Activated effector memory CD4-positive, alpha-beta T cell treated with anti-CD3 and anti-CD28 coated beads, Interleukin-2, amount 50 U/mL, for 16 hours (primary cell): ENCODE data around the gene GPRIN2.
A peak's percentile ranks its signal among the peaks of the same experiment; 100 is the strongest.

ENCODE experiments used
- DNase-seq: peaks from one replicate; pipeline ENCODE4 v3.0.0-alpha.2; 2020

The GPRIN2 gene

DNA sequence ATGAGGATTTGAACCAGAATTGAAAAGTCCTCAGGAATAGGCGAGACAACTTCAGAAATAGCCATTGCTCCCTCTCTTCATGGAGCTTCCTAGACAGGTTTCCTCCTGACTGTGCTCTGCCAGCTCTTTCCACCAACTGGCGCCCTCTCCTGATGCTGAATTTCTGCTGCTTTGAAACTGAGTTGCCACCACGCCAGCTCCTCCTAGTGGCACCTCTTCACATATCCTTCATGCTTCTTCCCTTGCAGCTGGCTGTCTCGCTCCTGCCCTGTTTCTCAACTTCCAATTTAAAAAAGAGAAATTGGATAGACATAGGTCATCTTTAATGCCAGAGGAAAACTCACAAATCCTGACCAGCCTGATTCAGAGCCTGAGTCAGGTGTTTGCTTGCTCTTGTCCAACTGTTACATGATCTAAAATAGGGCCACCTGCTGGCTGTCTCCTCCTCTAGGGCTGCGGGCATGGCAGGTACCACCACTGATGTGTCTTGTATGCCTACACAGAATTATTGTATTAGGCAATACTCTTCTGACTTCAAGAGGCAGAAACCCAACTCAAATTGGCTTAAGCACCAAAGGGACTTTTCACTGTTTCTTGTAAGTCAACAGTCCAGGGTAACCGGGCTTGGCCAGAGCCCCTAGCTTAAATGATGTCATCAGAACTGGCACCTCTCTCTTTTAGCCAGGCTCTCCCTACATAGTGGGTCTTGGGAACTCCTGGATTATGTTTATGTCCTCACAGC, 9.3 kb upstream of the GPRIN2 start:
- peak; percentile 75 for DNase-seq

- peak; percentile 55 for DNase-seq
These were observed 4.5 kb upstream of the GPRIN2 start for GRCh38 chr10:46560952-46561351.

GRCh38 chr10:46560381-46560780, 3.9 kb upstream of the GPRIN2 start:
- peak; percentile 57 for DNase-seq

DNA sequence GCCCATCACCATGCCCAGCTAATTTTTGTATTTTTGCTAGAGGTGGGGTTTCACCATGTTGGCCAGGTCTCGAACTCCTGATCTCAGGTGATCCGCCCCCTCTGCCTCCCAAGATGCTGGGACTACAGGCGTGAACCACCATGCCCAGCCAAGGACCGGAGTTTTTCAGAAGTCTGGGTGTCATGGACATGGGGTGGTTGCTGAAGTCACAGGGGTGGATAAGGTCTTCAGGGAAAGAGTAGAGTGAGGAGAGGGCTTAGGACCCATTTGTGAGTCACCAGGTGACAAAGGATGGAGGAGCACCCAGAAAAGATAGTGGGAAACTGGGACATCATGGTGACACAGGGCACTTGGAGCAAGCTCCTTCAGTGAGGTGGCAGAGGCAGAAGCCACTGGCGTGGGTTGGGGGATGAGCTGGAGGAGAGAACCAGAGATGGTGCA, 2.8 kb upstream of the GPRIN2 start:
- peak; percentile 58 for DNase-seq

- peak; percentile 61 for DNase-seq
These were observed 2.1 kb upstream of the GPRIN2 start for GRCh38 chr10:46558392-46559185.

DNA sequence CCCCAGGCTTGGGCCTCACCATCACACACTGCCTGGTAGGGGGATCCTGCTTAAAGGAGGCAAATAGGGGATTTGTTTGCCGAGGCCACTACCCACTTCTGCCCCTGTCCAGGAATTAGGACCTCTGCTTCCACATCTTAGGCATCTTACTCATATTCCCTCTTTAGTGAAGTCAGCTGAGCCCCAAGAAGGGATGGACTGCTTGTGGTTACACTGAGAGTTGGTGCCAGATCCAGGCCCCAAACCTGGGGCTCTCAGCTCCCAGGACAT, 1.6 kb upstream of the GPRIN2 start:
- DNase-seq = no peak

DNA sequence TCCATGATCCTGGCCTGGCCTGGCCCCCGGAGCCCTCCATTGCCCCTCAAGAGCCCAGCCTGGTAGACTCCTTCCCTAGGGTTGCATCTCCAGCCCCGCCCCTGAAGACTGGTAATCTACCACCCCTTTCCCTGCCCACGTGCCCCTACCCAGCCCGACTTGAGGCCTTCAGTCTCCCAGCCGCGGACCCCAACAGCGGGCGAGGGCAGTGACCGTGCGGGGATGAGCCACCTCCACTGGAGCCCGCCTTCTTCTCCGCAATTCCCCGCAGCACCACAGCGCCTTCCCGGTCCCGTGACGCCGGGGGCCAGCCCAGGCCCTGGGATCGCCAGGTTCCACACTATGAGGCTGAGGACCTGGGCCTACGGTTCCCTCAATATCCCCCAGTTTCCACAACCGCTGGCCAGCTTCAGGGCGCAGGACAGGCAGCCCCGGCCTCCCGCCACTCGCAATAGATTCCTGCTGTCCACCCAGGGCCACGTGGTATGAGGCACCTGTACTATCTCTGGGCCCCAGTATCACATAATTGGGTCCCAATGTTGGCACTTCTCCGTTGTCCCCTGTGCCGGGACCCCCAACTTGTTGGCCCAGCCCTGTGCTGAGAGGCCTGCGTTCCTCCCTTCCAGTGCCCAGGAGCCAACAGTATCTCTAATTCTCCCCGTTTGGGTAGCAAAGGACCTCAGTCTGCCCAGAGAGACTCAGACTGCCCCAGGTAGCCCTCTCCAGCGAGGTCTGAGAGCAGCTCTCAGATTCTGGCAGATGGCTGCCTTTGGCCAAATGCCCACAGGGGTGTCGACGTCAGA, 1.1 kb upstream of the GPRIN2 start:
- DNase-seq = peak; percentile 62

DNA sequence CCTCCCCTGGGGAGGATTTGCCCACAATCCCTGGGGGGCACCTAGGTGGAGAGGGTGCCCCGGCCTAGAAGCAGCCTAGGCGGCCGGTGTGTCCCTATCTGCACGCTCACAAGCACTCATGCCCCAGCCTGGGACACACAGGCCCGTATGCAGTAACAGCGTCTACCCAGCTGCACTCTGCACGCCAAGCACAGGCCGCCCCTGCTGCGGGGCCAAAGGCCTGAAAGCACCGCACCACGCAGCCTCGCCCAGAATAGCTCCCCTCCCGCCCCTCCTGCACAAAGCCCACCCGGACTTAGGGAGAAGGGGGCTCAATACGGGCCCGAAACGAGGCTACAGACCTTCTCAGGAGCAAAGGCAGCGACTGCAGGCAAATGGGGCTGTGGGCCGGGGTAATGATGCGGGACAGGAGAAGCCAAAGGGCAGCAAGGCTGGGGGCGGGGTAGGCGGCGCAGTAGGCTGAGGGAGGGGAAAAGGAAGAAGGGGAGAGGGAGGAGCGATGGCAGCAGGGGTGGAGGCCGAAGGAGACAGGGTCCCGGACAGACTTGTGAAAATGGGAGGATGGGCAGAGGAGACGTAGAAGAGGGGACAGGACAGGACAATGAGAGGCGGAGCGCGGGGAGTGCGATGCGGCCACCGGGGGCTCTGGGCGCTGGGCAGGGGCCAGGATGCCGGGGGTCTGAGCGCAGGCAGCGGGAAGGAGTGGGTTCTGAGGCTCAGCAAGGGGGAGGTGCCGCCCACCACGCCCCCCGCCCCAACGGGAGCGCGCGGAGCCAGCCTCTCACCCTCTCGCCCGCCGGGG, 544 bp downstream of the GPRIN2 start:
- DNase-seq = peak; percentile 63

- DNase-seq = peak; percentile 10
These were observed 1.1 kb downstream of the GPRIN2 start for GRCh38 chr10:46555366-46555712.

DNA sequence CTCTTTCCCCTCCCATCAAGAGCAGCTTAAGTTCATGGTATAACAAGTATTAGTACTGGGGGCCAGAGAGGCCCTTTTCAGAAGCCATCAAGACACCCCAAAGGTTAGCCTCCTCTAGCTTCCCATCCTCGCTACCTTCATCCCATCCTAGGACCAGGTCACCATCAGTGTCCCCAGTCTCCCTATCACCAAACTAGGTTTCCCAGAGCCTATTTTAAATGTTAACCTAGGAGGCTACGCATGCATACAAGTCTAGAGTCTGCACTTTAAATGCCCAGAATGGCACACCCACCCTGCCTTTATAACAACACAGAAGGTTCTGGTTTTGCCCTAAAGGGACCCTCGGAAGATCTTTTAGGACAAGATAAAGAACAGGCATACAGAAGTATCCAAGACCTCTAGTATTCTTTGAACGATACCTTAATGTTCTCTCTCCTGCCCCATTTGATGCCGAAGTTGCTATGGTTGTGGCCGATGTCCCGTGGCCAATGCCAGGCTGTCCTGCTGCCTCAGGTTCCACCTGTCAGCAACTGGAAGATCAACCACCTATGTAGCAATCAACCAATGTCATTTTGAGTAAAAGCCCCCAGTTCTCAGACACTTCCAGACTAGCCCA, 2.2 kb downstream of the GPRIN2 start:
- DNase-seq = peak; percentile 31

GRCh38 chr10:46553238-46554049, 3.0 kb downstream of the GPRIN2 start:
- peak; percentile 63 for DNase-seq

DNA sequence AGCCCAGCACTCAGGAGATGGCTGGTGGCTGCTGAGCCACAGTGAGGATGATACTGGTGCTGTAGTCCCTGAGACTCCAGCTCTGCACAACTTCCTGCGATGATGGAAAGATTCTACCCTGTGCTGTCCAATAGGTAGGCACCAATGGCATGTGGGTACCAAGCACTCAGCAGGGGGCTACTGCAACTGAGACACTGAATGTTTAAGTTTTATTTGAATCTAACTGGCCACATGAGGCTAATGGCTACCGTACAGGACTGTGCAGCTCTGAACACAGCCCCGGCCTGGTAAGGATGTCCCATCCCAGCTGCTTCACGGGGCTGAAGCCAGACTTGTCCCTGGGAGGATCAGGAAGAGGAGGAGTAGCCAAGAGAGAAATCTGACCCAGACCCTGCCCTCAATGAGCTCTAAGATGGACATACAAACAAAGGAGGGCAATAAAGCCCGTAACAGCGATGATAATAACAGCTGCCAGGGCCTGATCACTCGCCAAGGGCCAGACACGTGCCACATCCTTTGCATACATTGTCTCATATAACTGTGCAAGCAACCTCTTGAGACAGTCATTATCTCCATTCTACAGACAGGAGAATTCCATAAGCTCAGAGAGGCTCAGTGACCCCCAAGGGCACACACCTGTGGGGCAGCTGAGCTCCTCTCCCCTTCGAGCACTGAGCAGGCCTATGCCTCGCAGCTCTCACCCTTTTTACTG, 3.8 kb downstream of the GPRIN2 start:
- DNase-seq = peak; percentile 62

GRCh38 chr10:46551701-46552525, 4.5 kb downstream of the GPRIN2 start:
- peak; percentile 60 for DNase-seq

DNA sequence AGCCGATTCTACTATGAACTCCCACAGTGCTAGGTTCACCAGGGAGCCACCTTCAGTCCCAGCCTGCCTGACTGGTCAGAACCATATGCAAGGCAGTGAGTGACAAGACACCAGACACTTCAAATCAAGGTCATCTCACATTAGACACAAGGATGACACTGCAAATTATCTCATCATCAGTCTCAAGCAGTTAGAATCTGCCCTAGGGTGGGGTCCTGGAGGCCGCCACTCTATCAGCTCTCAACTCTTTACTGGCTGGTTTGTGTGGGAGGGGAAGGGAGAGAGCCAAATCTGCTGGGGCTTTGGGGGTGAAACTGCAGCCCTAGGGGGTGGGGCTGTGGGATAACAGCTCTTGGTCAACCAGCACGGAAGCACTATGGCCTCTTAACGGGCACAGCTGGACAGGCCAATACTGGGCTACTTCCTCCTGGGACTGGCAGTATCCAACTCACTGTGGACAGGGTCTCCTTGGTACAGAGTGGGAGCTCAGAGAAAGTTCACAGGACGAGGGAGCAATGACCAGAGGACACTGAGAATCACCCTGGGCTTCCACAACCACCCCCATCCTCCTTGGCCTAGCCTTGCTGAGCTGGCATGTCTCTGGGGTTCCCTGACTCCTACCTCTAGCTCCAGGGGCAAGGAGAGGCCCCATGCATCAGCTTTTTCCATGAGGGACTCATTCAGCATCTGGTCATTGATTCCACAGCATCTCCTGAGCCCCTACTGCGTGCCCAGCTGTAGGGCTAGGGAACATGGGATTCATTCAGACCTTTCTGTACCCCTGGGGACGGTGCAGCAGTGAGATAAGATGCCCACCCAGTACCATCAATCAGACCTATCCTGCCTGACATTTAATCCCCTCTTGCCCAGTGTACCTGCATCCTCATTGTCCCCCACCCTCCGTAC, 5.4 kb downstream of the GPRIN2 start:
- DNase-seq = peak; percentile 59

DNA sequence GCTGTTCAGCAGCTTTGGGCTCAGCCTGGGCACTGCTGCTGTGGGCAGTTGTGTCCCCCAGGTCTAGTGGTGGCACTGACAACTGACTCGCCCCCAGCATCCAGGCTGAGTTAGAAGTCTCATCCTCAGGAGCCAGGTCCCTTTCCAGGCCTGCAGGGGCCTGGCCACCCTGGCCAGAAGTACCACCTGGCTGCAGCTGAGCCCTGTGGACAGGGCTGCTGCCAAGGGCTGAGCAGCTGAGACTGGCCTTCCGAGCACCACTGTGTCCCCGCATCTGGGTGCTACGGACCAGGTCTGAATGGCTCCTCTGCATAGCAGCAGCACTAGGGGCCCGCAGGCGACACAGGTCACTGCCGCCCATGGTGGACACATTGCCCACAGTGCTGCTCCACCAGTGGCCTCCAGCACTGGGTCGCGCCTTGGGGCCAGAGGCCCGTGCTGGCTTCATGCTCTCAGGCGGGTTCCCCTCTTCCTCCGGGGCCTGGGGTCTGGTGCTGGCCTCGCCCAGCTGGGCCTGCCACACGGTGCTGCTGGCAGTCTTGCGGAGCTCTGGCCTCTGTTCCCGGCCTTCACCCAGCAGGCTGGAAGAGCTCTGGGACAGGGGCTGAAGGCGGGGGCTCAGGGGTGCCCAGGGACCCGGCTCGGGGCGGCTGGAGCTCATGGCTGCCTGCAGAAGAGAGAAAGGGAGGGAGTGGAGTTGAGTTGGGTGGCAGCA, 6.2 kb downstream of the GPRIN2 start:
- peak; percentile 62 for DNase-seq

DNA sequence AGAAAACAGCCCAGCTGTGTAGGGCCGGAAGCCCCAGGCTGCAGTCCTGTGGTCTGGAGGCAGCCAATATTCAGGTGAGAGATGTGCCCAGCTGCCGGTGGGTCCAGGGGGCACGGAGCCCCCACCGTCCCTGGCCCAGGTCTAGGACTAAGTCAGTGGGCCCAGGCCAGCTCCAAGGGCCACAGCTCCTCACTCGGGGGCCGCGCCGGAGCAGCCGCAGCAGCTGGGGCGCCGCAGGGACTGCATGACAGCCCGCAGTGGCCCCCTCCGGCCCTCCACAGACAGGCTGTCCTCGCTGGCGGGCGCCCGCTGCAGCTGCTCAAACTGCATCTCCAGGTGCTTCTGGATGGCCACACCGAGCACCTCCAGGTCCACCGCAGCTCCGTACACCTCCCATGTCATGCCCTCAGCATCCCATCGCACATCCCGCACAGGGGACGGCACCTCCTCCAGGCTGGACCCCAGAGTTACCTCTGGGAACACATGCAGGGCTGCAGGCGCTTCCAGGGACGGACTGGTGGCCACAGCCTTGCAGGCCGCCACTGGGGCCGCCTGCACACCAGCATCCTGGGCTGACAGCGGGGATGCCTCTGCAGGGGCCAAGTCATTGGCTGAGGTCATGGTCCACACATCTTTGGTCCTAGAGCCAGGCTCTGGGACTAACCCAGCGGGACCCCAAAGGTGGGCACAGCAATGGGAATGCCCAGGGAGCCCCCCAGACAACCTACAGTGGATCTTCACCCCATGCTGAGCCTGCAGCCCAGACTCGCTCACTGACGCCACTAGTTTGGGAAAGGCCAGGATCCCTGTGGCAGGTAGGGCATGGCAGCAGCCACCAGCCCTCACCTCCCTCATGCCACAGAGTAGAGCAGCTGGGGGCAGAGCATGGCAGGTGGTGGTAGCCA, 7.0 kb downstream of the GPRIN2 start:
- DNase-seq = peak; percentile 64

DNA sequence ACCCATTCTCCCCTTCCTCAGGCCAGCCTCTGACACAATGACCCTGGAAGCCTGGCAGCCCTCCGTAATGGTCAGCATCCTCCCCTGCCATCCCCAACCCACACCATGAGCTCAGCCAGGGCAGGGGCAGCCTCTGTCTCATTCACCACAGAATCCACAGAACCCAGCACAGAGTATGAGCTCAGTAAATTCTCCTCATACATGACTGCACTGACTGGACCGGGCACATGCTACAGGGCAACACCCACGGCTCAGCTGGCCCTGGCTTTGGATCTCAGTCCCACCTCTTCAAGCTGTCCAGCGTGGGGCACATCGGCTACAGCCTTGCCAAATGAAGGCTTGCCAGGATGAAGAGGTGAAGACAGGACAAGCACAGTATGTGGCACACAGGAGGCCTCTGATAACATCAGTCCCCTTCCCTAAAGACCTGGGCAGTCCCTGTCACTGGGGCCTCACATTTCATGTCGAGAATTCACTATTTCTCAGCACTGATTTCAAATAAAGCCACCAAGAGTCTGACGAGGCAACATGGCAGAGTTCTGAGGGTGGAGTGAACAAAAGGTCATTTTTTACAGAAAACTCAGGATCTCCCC, 7.9 kb downstream of the GPRIN2 start:
- DNase-seq = peak; percentile 57
